GM19328 (cell line): ENCODE results near the gene SPPL3.
"Not testable (repeated sequence)": the region's sequence is repeated elsewhere in the genome, so short reads cannot be mapped to it uniquely, and the experiment has no call there.

Experiments used
- ATAC-seq: cut with Tn5 transposase; IDR thresholded peaks from one replicate; pipeline ENCODE4 v1.9.1; 2021; ENCODE audit warnings: mild to moderate bottlenecking, moderate library complexity; ENCODE audit not compliant: unreplicated experiment

SPPL3 gene

GRCh38 chr12:120845696-120846095, 58.5 kb downstream of the SPPL3 start:
- ATAC-seq, result no peak

DNA sequence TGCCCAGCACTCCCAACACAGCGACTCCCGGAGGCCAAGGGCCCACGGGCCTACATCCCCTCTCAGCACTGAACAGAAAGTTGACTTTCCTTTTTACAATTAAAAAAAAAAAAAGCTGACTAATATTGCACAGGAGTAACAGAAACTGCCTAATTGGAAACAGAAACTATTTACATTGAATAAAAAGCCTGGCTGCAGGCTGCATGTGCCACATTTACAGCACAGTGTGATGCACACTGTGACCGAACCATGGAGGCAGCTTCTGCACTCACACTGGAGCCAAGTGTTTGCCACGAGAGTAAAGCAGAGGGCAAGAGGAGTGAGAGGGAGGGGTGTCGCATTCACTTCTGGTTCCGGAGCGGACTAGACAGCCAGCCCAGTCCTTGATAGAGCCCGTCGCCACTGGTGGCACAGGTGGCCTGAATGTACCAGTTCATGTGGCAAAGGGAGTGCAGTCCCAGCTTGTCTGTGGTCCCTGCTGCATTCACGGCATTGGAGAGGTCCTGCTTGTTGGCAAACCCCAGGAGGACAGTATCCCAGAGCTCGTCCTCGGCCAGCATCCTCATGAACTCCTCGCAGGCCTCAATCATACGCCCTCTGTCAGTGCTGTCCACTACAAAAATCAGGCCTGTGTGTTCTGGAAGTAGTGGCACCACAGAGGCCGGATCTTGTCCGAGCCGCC, 59.2 kb downstream of the SPPL3 start:
- no peak for ATAC-seq

DNA sequence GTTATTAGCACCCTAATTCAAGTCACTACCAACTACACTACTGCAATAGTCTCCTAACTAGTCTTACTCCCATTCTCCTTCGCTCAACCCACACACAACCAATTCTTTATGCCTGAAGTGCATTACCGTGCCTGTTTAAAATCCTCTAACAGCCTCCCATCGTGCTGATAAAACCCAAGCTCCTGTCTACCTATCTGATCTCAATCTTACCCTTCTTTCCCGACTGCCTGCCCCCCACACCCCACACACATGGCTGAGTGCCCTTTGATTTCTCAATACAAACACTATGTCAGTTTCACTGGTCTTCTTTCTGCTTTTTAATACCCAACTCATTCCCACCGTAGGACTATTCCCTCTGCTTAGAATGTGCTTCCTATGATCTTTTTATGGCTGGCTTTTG, 59.9 kb downstream of the SPPL3 start:
- no peak for ATAC-seq

DNA sequence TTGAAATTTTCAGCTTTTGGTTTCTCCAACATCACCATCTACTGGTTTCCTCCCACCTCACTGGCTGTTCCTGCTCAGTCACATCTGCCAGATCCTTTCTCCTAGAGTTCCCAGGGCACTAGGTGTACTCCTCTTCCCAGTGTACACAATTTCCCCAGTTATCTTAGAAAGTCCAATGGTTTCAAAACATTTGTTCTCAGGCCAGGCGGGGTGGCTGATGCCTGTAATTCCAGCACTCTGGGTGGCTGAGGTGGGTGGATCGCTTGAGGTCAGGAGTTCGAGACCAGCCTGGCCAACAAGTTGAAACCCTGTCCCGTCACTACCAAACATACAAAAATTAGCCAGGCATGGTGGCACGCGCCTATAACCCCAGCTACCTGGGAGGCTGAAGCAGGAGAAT, 60.7 kb downstream of the SPPL3 start:
- ATAC-seq, result no peak

GRCh38 chr12:120842595-120842994, 61.6 kb downstream of the SPPL3 start:
- no peak for ATAC-seq

DNA sequence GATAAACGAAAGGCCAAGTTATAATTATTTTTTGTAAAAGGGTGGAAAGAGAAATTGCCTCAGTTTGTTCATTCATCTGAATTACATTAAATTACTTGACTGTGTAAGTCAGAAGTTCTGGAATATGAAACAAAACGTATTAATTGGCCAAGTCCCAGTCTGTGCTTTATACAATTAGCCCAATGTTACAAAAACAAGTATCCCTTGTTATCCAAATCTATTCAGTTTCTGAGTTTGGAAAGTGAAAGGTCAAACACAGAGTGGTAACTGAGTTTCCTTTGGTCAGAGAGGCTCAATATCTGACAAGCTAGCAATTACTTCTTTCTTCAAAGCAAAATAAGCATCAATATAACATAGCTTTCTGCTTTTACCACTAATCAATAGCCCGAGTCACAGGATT, 62.6 kb downstream of the SPPL3 start:
- ATAC-seq, result no peak

DNA sequence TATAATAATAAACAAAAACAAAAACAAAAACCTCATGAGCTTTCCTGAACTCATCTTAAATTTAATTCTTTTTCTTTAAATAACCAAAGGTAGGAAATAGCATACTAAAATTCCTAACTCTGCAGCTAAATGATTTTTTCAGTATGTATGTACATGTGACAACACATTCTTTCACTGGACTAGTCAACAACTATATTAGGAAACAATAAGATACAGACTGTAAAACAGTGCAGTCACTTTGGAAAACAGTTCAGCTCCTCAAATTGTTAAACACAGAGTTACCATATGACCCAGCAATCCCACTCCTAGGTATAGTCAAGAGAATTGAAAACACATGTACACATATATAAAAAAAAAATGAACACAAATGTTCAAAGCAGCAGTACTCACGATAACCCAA, 64.7 kb downstream of the SPPL3 start:
- ATAC-seq, result no peak

DNA sequence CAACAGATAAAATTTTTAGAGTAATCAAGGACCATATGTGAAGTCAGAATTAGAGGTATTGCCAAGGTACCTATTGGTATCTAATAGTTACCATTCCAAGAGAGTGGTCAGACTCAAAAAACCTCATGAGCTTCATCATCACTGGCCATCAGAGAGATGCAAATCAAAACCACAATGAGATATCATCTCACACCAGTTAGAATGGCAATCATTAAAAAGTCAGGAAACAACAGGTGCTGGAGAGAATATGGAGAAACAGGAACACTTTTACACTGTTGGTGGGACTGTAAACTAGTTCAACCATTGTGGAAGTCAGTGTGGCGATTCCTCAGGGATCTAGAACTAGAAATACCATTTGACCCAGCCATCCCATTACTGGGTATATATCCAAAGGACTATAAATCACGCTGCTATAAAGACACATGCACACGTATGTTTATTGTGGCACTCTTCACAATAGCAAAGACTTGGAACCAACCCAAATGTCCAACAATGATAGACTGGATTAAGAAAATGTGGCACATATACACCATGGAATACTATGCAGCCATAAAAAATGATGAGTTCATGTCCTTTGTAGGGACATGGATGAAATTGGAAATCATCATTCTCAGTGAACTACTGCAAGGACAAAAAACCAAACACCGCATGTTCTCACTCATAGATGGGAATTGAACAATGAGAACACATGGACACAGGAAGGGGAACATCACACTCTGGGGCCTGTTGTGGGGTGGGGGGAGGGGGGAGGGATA, 65.4 kb downstream of the SPPL3 start:
- ATAC-seq, result not testable (repeated sequence)

DNA sequence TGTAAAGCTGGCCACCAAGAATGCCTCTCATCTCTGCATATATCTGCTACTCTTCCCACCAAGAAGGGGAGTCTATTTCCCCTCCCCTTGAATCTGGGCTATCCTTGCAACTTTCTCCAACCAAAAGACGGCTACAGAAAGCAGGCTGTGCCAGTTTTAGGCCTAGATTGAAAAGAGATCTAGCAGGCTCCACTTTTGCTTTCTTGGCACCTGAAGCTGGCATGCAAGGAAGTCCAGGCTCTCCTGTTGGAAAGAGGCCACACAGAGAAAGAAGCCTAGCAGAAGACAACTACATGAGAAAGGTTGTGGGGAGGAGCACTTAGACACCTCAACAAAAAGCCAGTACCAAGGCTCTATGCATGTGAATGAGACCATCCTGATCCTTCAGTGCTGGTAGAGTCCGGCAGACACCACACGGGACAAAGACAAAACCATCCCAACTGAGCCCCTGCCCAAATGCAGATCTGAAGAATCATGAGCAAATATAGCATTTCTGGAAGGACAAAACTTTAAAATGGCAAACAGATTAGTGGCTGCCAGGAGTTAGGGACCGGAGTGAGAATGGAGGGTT, 68.0 kb downstream of the SPPL3 start:
- ATAC-seq, result no peak

GRCh38 chr12:120835657-120836056, 68.5 kb downstream of the SPPL3 start:
- ATAC-seq, result no peak

- ATAC-seq, result no peak
Observed at GRCh38 chr12:120835304-120835612, 68.9 kb downstream of the SPPL3 start.

DNA sequence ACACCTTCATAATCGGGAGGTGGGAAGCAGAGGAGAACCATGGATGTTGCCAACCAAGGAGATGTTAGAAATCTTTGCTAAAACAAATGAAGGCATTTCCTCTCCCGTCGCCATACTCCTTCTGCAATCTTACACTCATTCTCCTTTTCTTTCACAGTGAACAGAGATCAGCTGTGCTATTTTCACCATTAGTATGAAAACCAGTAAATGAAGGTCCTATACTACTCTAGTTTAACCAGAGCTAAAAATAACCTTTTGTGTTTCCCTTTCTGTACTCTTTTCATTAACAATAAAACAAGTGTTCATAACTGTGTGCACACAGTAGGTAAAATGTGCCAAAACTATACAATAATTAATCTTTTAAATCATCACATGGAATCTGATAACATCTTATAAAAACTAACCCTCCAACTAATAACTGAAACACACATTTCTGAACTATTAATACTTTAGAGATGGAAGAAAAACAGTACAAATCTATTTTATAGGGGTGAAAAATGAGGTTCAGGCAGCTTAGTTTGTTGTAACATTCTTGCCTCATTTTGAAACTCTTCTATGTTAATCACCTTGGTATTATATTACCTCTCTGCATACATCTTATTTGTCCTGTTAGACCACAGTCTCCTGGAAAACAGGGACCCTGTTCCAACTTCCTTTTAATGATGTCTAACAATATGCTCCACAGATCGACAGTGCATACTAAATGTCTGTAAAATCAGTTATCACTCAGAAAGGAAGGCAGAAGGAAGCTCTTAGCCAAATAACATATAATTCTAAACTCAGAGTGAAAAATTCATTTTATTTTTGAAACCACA, 69.5 kb downstream of the SPPL3 start:
- no peak for ATAC-seq

DNA sequence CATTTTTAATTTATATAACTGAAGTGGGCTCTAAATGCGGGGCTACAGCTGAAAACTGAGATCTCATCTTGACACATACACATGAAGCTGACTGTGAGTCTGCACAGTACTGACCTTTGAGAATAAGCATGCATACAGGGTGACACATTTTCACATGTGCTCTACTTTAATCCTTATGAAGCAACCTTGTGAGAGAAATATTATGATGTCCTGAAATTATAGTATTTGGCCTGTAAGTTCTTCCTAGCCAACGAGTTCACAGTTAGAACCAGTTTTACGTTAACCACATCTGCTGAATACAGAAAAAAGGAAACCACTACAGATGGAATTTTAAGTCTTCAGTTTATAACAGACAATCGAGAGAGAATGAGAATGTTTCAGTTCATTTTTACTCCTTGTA, 70.3 kb downstream of the SPPL3 start:
- ATAC-seq, result no peak

DNA sequence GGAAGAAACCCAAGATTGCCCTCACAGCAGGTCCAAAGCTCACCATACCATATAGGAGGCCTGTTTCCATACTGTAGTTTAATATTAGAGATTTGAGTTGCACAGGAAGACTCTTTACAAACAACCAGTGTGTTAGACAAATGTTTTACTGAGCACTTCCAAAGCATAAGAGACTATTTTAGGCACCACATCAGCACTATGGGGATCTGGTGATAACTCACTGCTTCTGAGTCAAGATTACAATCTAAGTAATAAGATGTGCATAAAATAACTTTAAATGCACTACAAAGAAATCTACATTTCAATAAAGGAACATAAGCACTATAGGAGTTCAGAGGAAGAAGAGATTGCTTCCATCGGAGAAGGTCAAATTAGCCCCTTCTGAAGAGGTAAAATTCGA, 71.4 kb downstream of the SPPL3 start:
- no peak for ATAC-seq

DNA sequence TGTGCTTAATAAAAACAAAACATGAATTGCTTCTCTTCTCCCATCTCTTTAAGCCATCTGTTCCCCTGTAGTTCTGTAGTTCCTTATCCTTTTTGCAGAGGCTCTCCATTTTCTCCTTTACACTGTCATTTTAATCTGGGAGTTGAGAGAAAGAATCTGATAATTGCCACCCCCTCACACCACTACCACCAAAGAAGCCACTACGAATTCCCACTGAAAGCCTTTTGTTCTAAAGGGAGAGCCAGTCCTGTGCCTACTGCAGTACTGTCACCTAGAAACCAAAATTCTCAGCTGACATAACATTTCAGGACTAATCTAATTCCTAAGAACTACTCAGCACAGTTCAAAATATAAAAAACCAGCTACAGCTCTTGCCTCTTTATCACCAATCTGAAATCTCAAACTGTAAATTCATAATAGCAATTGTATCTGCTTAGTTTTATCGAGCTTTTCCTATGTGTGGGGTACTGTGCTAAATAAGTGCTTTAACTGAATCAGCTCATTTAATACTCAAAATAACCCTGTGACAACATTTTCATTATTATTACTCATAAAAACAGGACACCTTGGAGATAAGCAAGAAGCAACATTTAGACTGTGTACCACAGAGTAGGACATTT, 72.4 kb downstream of the SPPL3 start:
- ATAC-seq, result no peak

GRCh38 chr12:120830966-120831365, 73.2 kb downstream of the SPPL3 start:
- ATAC-seq, result no peak

- no peak for ATAC-seq
Observed at GRCh38 chr12:120830052-120830940, 73.9 kb downstream of the SPPL3 start.

DNA sequence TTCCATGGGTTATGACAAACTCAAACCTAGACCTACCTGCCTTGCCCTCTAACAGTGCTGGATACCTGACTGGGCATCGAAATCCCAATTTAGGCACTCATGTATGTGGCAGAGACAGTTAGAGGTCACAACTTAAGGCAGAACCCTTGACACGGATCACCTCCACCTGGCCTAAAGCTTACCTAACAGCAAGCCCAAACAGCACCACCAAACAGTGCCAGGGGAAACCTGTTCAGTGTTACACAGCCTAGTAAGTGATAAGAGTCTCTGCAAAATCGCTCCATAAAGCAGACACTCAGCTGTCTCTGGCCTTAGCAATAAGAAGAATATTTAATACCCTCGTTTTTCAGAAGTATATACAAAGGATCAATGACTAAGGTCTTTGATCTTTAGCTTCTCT, 77.8 kb downstream of the SPPL3 start:
- ATAC-seq, result no peak

- ATAC-seq, result no peak
Observed at GRCh38 chr12:120825337-120825736, 78.8 kb downstream of the SPPL3 start.

DNA sequence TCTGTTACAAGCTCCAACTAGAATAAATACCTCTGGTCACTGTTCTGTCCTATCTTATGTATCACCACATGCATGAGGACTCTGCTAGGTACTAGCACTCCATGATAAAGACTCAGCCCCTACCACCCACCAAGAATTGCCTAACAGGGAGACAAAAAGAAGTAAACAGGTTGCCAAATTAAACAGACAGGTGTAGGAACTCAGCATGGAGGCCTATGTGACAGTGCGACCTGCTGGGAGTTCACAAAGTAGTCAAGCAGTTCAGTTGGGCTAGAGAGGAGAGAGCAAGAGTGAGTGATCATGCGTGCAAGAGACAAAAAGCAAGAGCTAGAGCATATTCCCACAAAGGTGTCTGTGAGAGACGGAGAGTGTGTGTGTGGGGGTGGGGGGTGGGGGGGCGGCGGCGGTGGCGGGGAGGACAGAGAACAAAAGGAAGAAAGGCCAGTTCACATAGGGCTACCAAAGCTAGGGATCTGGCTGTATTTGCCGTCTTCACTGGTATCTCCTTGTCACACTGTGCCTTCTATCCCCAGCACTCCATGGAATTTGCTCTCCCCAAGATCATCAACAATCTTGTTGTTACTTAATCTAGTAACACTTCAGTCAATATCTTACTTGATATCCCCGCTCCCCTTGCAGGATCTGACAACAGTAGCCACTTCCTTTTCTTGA, 81.2 kb downstream of the SPPL3 start:
- no peak for ATAC-seq
